Measurements from ENCODE around the gene PLA2G6.

The PLA2G6 gene

GRCh38 chr22:38181453-38182200 is at the start of gene PLA2G6:
PLA2G6 (minus strand) TSS chr22:38181830; CDS start chr22:38169426, 12,404 bp downstream.
- peak; percentile 99 for DNase-seq

GRCh38 chr22:38230916-38231315 is 49.3 kb upstream of the PLA2G6 start:
- DNase-seq = no peak

- DNase-seq = no peak
These were observed 48.6 kb upstream of the PLA2G6 start for GRCh38 chr22:38230108-38230825.

GRCh38 chr22:38228873-38229740 is 47.5 kb upstream of the PLA2G6 start:
- DNase-seq = peak; percentile 58

- no peak for DNase-seq
These were observed 46.8 kb upstream of the PLA2G6 start for GRCh38 chr22:38228326-38228872.

- no peak for DNase-seq
These were observed 45.4 kb upstream of the PLA2G6 start for GRCh38 chr22:38226853-38227649.

- no peak for DNase-seq
These were observed 41.8 kb upstream of the PLA2G6 start for GRCh38 chr22:38223289-38223960.

- DNase-seq = no peak
These were observed 41.1 kb upstream of the PLA2G6 start for GRCh38 chr22:38222797-38223119.

- DNase-seq = no peak
These were observed 40.5 kb upstream of the PLA2G6 start for GRCh38 chr22:38221908-38222796.

GRCh38 chr22:38221407-38221806 is 39.8 kb upstream of the PLA2G6 start:
- no peak for DNase-seq

- no peak for DNase-seq
These were observed 39.2 kb upstream of the PLA2G6 start for GRCh38 chr22:38220653-38221386.

GRCh38 chr22:38220163-38220562 is 38.5 kb upstream of the PLA2G6 start:
- no peak for DNase-seq

- no peak for DNase-seq
These were observed 38.0 kb upstream of the PLA2G6 start for GRCh38 chr22:38219632-38220031.

GRCh38 chr22:38218661-38219622 is 37.3 kb upstream of the PLA2G6 start:
- DNase-seq = peak; percentile 97

- DNase-seq = no peak
These were observed 33.8 kb upstream of the PLA2G6 start for GRCh38 chr22:38215156-38216038.

- DNase-seq = no peak
These were observed 32.8 kb upstream of the PLA2G6 start for GRCh38 chr22:38214302-38215056.

- no peak for DNase-seq
These were observed 32.3 kb upstream of the PLA2G6 start for GRCh38 chr22:38213990-38214301.
